Panc1 (cell line): Measurements from ENCODE around the gene EIF2A. TPM values are rescaled to one million over a fixed set of nuclear protein-coding genes. Genes with fewer than 3 reads are reported as not detected.

ENCODE experiments used
- ATAC-seq: fragments of 200-7000 bp; cut with Tn5 transposase; 2 replicates; pipeline ENCODE4 v1.9.1; 2020; ENCODE audit warnings: mild to moderate bottlenecking, moderate library complexity
- BruUV-seq: library from RNA; stranded (reverse); fragments of 400-500 nt; replicated peaks from 2 replicates; lab custom pipeline; 2021; lab: Mats Ljungman, UMichigan
- CTCF ChIA-PET: fragments of 300-600 bp; sonication (Branson Sonifier 250); formaldehyde crosslinking; loops from one replicate; lab custom pipeline; 2022; ENCODE audit warnings: antibody characterized with exemption; lab: Charles Lee
- POLR2A ChIA-PET: fragments of 300-600 bp; sonication (Branson Sonifier 250); formaldehyde crosslinking; loops from one replicate; lab custom pipeline; 2022; ENCODE audit warnings: antibody characterized with exemption; lab: Charles Lee
- DNase-seq: peaks from one replicate; pipeline ENCODE4 v3.0.0-alpha.2; 2010; ENCODE audit warnings: low read depth, low spot score
- H3K27ac ChIP-seq: 2 replicates; pipeline ENCODE4 v1.5.1; 2011; ENCODE audit warnings: mild to moderate bottlenecking, low read length, inconsistent platforms
- H3K27me3 ChIP-seq: fragments of 200-500 bp; sonication (Bioruptor generic); 2 replicates; pipeline ENCODE4 v1.6.0; 2014; ENCODE audit warnings: low read length, inconsistent platforms; ENCODE audit not compliant: control insufficient read depth, insufficient read depth
- H3K36me3 ChIP-seq: fragments of 200-500 bp; sonication (Bioruptor generic); 2 replicates; pipeline ENCODE4 v1.5.1; 2014; ENCODE audit warnings: inconsistent platforms, mild to moderate bottlenecking, low read length, moderate library complexity; ENCODE audit not compliant: control insufficient read depth, insufficient read depth
- H3K4me1 ChIP-seq: 2 replicates; pipeline ENCODE4 v1.5.1; 2011; ENCODE audit warnings: inconsistent platforms, mild to moderate bottlenecking, low read length, moderate library complexity; ENCODE audit not compliant: control insufficient read depth, insufficient read depth
- H3K4me3 ChIP-seq, 2 experiments: 2 replicates each; pipeline ENCODE4 v1.5.1; 2011 to 2012; ENCODE audit warnings: low read depth in 2 of 2, low read length in 2 of 2, mild to moderate bottlenecking in 2 of 2, inconsistent platforms in 1 of 2, moderate library complexity in 1 of 2
- H3K9me3 ChIP-seq: fragments of 200-500 bp; sonication (Bioruptor generic); 2 replicates; pipeline ENCODE4 v1.5.1; 2014; ENCODE audit warnings: low read depth, mild to moderate bottlenecking, inconsistent platforms, low read length, moderate library complexity; ENCODE audit not compliant: control insufficient read depth, insufficient read depth
- POLR2AphosphoS5 ChIP-seq: IDR thresholded peaks from 2 replicates; pipeline ENCODE4 v1.6.1; 2012; ENCODE audit warnings: mild to moderate bottlenecking, low read depth, low read length, moderate library complexity
- SIN3A ChIP-seq: IDR thresholded peaks from 2 replicates; pipeline ENCODE4 v1.6.1; 2012; ENCODE audit warnings: low read depth, mild to moderate bottlenecking, low read length, moderate library complexity, borderline replicate concordance; ENCODE audit not compliant: insufficient read depth
- TCF7L2 ChIP-seq: IDR thresholded peaks from 2 replicates; pipeline ENCODE4 v1.6.1; 2011; ENCODE audit warnings: mild to moderate bottlenecking, low read depth, low read length, inconsistent platforms
- in situ Hi-C: cut with HindIII; loops from 2 replicates; pipeline ENCODE4 v1.10.0; 2016; ENCODE audit warnings: low sequenced_read_pairs, low pct_unique_long_range_greater_than_20kb
- intact Hi-C: fragments of 100-400 bp; cut with micrococcal nuclease; formaldehyde crosslinking; loops from one replicate; pipeline ENCODE4 v1.10.0; 2022; ENCODE audit not compliant: unreplicated experiment
- total RNA-seq: library from RNA; stranded (reverse); gene quantifications from one replicate; pipeline ENCODE4 v1.2.1, GENCODE V29; 2021; ENCODE audit not compliant: unreplicated experiment
- TF ChIP-seq, protein P1 (sequence below): fragments of 450-650 bp; IDR thresholded peaks from 2 replicates; pipeline ENCODE4 v1.5.1; 2017; ENCODE audit warnings: mild to moderate bottlenecking
- TF ChIP-seq, protein P2 (sequence below), 2 experiments: IDR thresholded peaks; 2 replicates each; pipeline ENCODE4 v1.6.1; 2011 to 2012; ENCODE audit warnings: low read depth in 2 of 2, control low read depth in 1 of 2, low read length in 1 of 2, mild to moderate bottlenecking in 1 of 2, moderate library complexity in 1 of 2; ENCODE audit not compliant: insufficient read depth in 1 of 2

The EIF2A gene
- total RNA-seq, 1 experiment from 2014 or later: 70.0 TPM

DNA sequence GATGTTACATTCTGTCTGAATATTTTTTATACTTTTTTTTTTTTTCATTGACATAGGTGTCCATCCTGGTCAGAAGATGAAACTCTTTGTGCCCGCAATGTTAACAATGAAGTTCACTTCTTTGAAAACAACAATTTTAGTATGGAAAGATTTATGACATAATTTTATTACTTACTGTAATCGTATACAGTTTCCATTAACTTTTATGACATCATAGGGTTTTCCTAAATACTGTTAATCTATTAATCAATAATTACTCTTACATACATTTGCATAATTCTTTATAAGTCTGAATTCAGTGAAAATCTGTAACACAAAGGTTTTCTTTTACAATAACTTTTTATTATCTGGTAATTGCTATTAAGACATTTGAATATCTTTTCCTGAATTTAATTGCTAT lies 17.7 kb downstream of the EIF2A start:
- Histone ChIP-seq H3K27ac (no peak overlapping the region), H3K27me3 (no peaks in the 10 kb centered on the region), H3K4me1 (no peaks in the 10 kb centered on the region), H3K9me3 (no peaks in the 10 kb centered on the region), H3K36me3 (peaks cover 36% of the 10 kb centered on the region), H3K4me3 (no peak overlapping the region)
- DNase-seq (no peak), ATAC-seq (no peak)
- TF ChIP-seq SIN3A: no peak
- TF ChIP-seq, protein P1, sequence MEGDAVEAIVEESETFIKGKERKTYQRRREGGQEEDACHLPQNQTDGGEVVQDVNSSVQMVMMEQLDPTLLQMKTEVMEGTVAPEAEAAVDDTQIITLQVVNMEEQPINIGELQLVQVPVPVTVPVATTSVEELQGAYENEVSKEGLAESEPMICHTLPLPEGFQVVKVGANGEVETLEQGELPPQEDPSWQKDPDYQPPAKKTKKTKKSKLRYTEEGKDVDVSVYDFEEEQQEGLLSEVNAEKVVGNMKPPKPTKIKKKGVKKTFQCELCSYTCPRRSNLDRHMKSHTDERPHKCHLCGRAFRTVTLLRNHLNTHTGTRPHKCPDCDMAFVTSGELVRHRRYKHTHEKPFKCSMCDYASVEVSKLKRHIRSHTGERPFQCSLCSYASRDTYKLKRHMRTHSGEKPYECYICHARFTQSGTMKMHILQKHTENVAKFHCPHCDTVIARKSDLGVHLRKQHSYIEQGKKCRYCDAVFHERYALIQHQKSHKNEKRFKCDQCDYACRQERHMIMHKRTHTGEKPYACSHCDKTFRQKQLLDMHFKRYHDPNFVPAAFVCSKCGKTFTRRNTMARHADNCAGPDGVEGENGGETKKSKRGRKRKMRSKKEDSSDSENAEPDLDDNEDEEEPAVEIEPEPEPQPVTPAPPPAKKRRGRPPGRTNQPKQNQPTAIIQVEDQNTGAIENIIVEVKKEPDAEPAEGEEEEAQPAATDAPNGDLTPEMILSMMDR: no peak
- TF ChIP-seq POLR2AphosphoS5: no peak
- TF ChIP-seq, protein P2, sequence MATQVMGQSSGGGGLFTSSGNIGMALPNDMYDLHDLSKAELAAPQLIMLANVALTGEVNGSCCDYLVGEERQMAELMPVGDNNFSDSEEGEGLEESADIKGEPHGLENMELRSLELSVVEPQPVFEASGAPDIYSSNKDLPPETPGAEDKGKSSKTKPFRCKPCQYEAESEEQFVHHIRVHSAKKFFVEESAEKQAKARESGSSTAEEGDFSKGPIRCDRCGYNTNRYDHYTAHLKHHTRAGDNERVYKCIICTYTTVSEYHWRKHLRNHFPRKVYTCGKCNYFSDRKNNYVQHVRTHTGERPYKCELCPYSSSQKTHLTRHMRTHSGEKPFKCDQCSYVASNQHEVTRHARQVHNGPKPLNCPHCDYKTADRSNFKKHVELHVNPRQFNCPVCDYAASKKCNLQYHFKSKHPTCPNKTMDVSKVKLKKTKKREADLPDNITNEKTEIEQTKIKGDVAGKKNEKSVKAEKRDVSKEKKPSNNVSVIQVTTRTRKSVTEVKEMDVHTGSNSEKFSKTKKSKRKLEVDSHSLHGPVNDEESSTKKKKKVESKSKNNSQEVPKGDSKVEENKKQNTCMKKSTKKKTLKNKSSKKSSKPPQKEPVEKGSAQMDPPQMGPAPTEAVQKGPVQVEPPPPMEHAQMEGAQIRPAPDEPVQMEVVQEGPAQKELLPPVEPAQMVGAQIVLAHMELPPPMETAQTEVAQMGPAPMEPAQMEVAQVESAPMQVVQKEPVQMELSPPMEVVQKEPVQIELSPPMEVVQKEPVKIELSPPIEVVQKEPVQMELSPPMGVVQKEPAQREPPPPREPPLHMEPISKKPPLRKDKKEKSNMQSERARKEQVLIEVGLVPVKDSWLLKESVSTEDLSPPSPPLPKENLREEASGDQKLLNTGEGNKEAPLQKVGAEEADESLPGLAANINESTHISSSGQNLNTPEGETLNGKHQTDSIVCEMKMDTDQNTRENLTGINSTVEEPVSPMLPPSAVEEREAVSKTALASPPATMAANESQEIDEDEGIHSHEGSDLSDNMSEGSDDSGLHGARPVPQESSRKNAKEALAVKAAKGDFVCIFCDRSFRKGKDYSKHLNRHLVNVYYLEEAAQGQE (IDR thresholded peaks at IDR 0.05; ENCODE audit: insufficient read depth in 1 of 2, low read depth in 2 of 2, low read length in 1 of 2): no peak
- TF ChIP-seq TCF7L2: no peak
- intact Hi-C loops: no loop called here
- CTCF ChIA-PET: no interaction called here
- POLR2A ChIA-PET: no interaction called here
- in situ Hi-C loops: no loop called here
- no TSS peak for BruUV-seq

DNA sequence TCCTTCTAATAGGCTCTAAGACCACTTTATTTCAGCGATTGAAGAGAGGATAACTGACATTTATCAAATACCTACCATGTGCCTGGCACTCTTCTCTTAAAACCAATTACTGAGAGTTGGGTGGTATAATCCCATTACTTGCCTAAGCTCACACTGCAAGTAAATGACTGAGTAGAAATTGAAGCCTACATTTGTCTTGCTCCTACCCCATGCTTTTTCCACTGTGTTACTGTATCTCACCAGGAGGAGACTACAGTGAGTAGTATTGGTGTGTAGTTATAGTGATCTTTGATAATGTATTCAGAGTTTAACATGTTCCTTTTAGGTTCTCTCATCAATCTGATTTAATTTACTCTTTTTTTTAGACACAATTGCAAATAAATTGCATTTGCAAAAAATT lies 20.7 kb downstream of the EIF2A start:
- no peak overlapping the region for H3K4me3 ChIP-seq
- CTCF ChIA-PET: no interaction called here
- H3K36me3 ChIP-seq: peaks cover 41% of the 10 kb centered on the region
- DNase-seq (no peak), ATAC-seq (0 out of 2 replicates have a peak, but pooled peaks have one; percentile 45)
- BruUV-seq: no TSS peak
- POLR2A ChIA-PET: no interaction called here
- H3K27me3 ChIP-seq: no peaks in the 10 kb centered on the region
- H3K27ac ChIP-seq: no peak overlapping the region
- intact Hi-C loops: no loop called here
- in situ Hi-C loops: no loop called here
- no peaks in the 10 kb centered on the region for H3K9me3 ChIP-seq
- TF ChIP-seq TCF7L2: no peak
- TF ChIP-seq SIN3A: no peak
- TF ChIP-seq, protein P1: no peak
- TF ChIP-seq POLR2AphosphoS5: no peak
- TF ChIP-seq, protein P2 (IDR thresholded peaks at IDR 0.05; ENCODE audit: insufficient read depth in 1 of 2, low read depth in 2 of 2, low read length in 1 of 2): no peak
- no peaks in the 10 kb centered on the region for H3K4me1 ChIP-seq
